ENCODE measurements around the gene CACNA1D.

CACNA1D gene

DNA sequence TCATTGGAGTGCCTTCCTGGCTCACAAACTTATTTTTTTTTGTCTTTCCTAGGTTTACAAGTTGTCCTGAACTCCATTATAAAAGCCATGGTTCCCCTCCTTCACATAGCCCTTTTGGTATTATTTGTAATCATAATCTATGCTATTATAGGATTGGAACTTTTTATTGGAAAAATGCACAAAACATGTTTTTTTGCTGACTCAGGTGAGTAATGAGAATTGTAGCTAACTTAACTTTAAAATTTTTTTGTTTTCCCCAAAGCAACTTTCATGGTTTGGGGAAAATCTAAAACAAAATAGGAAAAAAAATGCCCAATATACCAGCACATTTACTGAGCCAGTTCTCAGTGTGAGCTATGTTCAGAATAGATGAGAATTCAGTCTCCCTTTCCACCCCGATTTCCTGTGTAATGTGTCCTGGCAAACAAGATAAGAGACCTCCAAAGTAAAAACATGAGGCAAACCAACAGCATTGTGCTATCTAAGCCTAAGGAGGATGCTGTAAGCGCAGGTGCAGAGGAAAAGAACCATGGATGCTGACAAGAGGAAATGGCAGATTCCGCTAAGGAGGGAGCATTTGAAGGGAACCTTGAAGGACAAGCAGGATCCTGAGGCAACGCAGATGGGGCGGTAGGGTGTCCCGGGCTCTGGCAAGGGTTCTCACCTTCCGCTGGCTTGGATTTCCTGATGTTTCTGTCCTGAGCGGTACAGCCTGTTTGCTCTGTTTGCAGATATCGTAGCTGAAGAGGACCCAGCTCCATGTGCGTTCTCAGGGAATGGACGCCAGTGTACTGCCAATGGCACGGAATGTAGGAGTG, 171.4 kb downstream of the CACNA1D start:
- DNase-seq, result no peak

DNA sequence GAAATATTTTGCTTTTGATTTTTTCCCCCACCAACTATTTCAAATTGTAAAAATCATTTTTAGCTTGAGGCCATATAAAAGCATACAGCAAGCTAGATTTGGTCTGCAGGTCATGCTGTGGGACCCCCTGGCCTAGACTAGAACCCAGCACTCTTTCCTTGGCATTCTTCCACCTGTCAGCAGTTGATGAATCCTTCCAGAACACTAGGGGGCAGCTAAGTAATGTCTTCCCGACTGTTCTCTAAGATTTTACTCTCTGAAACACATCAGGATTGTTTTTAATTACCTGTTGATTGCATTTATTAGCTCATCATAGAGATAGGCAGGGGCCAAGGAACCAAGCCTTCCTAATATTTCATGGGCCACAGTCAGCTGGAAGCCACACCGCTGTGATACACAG, 174.5 kb downstream of the CACNA1D start:
- no peak for DNase-seq

DNA sequence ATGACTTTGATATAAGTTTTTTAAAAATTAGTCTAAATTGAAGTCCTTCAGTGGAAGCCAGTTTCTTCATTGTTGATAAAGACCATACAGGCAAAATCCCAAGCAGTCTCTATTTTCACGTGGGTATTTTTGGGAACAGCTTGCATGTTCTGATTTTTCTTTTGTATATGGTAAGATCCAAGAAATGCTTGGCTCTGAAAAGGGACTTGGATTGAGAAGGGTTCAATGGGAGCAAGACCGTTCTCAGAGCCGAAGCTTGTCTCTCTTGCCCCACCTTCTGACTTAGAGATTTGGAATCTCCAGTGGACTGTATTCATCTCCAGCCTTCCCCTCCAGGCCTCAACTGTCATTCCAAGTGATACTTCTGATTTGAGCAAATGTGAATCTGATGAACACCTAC, 176.3 kb downstream of the CACNA1D start:
- no peak for DNase-seq

DNA sequence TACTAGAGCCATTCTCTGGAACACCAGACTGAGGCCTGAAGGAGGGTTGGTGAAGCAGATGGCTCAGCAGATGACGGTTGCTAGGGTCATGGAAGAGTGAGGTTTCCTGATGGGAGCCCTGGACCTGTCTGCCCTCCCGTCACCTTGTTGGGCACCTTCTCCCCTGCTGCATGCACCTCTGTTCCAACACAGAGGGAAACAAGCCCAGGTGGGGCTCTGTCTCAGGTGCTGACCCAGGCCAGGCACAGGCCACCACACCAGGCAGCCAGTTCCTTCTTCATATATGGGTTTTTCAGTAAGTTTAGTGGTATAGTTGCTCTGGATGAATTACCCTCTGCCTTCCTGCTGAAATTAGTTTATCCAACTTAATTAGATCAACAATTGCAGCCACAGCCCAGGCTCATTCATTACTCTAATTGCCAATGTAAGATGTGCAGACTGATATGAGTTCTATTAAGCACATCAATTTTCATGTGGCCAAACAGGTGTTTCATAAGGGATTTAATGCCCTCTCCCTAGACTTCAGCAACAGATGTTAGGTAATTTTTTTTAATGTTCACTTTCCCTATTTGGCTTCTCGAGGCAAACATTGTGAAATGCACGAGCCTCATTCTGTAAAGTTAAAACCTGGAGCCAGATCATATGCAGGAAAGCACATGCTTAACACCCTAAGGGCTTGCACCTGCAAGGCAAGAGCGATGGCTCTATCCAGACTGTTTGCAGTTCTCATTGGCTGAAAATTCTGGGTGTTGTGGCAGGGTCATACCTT, 177.0 kb downstream of the CACNA1D start:
- DNase-seq, result no peak

DNA sequence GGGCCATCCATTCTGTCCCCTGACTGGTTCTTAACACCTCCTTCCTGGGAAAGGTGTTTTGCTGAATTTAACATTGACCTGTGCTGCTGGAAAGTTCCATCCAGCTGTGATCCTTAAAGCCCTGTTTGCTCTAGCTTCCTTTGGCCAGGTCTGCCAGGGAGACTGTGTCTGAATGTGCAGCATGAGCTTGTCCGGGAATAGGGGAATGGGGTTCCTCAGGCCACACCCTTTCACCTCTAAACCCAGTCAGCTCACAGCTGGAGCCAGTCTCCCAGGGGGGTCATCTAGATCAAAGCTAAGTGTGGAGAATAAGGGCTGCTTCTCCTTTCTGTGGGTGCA, 177.5 kb downstream of the CACNA1D start:
- no peak for DNase-seq

DNA sequence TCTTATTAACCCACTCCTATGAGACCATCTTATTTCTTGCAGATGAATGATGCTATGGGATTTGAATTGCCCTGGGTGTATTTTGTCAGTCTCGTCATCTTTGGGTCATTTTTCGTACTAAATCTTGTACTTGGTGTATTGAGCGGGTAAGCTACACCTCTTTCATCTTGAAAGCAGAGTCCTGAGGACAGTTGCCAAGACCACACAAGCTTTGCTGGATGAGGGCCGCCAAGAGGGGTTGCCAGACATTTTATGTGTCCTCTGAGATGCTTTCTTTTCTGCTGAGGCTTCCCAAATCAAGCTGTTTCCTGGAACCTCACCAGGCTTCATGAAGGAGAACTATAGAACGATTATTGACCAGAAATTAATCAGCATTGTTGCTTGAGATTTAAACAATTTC, 178.6 kb downstream of the CACNA1D start:
- no peak for DNase-seq

DNA sequence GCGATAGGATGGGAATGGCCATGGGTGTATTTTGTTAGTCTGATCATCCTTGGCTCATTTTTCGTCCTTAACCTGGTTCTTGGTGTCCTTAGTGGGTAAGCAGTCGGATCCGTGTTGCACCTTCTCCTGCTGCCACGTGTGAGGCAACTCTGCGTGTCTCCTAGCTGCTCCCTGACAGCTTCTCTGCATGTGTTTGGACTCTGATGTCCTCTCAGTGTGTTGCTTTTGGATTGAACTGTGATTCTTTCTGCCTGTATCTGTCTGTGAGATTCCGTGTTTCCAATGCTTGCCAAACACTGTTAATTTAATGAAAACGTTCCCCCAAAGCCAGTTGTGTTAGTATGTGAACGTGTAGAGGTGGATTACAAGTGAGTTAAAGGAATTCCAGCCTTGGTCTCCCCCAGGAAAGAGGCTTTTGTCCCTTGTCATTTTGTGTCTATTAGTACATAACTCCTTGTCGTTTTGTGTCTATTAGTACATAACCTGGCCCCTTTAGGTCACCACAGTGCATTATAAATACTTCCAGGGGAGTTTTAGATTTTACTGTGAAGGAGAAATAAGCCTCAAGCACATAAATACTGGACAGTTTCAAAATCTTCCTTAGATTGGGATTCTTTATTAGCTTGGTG, 179.4 kb downstream of the CACNA1D start:
- DNase-seq, result no peak

DNA sequence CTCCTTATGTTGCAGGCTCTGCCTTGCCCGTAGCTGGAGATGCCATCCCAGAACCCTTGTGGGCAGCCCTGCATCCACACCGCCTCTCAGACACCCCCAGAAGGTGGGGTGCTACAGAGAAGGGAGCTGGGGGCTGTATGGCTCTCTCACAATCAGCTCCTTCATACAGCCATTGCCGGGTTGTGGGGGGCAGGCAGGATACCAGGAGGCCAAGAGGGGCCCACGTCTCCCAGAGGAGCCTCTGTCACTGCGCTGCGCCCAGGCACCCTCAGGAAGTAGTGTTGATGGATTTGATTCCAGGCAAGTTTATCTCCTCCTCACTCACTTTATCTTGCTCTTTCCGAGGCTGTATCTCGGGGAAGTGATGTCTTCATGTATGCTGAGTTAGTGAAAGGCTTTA, 180.2 kb downstream of the CACNA1D start:
- DNase-seq, result no peak

DNA sequence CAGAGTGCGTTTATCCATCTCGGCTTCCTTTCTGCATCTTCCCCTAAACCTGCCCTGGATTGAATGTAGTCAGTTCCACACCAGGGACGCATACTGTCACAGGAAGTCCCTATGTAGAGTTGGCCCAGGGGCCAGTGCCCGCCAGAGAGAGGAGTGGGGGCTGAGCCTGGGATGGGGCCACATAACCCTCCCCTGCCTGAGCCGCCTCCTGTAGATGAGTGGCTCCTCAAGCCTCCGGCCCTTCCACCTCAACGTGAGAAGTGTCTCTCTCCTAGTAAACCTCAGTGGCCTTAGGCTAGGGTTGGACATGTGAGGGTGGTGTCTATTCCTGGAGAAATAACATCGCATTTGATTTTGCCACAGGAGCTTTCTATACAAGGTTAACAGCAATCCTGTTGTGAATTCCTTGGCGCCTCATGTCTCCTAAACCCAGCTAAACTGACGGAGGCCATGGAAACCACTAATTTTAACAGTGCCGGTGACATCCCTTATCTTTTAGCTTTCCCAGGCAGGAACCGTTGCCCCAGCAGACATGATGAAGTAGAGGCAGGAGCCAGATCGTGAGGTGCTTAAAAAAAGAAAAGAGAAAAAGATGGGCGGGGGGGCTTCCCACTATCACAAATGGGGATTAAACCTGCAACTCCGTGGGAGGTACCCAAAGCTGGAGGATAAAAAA, 180.7 kb downstream of the CACNA1D start:
- DNase-seq, result no peak

DNA sequence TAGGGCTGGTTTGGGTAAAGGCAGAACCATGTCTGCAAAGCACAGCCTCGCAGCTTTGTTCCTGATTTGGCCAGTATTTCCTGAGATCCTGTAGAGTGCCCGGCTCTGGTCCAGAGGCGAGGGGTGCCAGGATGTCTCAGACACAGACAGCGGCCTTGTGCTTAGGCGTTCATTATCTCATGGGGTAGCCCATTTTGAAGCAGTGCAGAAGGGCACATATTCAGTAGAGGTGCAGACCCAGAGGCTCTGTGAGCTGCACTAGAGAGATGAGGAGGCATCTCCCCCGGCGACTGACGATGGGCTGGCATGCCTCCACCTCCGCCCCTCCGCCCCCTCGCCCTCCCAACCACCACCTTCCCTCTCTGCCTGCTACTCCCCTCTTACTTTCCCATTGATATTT, 181.5 kb downstream of the CACNA1D start:
- DNase-seq, result no peak

DNA sequence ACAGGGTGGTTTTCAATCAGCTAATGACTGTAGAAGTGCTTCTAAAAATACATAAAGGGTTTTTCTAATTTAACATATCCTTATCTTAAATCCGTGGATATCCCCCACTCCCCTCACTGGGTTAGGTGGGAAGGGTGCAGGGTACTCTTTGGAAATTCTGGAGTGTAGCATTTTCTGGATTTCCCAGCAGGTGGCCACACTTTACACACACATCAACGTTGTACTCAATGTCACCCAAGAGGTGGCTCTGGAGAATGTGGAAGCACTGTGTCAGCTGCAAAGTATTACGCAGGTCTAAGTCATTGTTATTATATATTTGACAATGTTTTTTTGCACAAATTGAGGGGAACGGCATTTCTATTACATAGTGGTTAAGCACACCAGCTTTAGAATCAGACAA, 183.0 kb downstream of the CACNA1D start:
- DNase-seq, result no peak

DNA sequence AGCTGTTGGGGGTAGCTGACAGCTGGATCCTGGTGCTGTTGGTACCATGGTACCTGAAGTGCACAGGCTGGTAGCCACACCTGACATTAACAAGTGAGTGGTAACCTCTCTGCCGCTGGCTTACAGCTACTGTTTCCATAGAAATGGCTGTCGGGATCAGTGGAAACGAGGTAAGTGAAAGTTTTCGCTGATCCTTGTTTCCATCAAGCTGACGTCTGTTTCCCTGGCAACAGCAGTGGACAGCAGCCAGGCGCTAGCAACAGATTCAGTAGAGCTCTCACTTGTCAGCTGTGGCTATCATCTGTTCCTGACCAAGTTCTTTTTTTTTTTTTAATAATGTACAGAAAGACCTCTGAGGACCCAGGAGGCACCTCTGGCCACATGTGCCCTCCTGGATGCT, 185.6 kb downstream of the CACNA1D start:
- no peak for DNase-seq

DNA sequence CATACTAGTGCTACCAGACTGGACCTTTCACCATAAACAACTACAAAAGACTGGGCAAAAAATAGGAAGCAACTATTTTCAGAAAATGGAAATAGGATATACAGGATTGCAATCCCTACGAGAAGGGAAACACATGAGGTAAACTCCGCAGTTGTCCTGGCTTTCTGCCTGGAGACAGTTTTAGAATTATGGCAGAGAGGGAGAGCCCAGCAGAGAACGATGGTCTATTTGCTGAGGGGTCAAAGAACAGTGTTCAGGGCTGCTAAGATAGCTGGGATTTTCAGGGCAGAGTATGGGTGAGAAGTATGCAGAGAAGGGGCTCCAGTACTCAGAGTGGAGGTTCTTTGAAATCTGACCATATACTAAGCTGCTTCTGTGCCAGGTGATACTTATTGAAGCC, 188.4 kb downstream of the CACNA1D start:
- DNase-seq, result no peak

DNA sequence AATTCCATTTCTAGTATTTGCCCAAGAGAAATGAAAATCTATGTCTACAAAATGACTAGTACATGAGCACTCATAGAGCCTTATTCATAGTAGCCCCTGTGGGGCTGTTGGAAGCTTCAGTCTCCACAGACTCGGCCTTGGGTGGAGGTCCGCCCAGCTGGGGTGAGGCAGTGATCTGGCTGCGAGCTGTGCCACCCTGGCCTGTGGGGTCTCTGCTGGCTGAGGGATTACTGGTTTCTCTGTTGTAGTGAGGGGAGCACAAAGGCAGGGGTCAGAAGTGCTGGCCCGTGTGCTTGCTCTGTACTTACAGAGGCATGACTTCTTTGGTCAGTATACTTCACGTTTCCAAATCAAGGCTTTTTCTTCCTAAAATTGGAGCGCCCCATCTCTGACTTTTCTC, 193.7 kb downstream of the CACNA1D start:
- DNase-seq, result no peak

DNA sequence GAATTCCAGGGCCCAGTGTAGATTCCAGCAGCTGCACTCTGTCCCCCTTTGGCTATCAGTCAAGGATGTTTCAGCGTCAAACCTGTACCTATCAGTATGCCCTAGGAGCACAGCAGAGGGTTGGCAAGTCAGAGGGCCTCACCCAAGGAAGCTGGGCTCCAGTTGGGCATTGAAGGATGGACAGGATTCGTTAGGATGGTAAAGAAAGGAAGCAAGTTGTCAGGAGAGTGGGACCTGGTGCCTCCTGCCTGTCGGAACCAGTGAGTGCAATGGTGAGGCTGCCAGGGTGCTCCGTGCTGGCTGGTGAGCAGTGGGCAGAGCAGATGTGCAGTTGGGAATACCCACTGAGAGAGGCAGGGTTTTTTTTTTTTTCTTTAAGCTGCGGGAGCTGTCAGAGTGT, 194.6 kb downstream of the CACNA1D start:
- DNase-seq, result no peak

DNA sequence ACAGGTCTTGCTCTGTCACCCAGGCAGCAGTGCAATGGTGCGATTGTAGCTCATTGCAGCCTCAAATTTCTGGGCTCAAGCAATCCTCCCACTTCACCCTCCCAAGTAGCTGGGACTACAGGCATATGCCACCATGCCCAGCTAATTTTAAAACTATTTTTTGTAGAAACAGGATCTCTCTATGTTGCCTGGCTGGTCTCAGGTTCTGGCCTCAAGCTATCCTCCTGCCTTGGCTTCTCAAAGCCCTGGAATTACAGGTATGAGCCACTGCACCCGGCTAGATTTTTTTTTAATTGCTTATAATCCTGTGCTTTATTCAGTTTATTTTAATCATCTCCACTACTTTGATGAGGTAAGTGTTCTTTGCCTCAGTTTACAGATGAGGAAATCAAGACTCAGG, 195.3 kb downstream of the CACNA1D start:
- DNase-seq, result no peak

DNA sequence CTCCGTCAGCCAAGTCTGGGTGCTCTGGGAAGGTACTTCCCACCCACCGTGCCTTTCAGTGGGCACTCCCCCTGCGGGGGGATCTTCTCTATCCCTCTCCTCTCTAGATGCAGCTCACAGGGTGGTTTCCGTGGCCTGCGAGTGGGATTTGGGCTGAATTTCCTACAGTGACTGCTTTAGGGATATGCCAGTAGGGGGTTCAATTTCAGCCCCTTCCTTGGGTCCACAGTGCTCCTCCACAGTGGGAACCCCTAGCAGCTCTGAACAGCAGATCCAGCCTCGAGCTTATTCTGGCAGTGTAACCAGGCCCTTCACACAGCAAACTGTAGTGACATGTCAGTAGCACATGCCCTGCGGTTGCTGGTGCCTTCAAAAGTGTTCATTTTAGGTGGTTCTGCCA, 196.1 kb downstream of the CACNA1D start:
- DNase-seq, result no peak

DNA sequence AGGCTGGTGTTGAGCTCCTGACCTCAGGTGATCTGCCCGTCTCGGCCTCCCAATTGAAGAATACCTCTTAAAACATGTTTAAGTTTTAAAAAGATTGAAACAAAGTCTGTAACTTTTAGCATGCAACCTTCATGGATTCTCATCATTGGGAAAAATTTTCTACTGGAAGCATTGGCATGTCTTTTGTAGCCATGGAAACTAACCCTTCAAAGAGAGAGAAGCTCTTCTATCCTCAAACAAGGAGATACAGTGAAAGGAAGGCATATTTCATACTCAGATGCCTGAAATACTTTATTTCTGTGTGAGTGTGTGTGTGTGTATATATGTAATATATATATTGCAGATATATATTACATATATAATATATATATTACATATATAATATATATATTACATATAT, 196.9 kb downstream of the CACNA1D start:
- no peak for DNase-seq

DNA sequence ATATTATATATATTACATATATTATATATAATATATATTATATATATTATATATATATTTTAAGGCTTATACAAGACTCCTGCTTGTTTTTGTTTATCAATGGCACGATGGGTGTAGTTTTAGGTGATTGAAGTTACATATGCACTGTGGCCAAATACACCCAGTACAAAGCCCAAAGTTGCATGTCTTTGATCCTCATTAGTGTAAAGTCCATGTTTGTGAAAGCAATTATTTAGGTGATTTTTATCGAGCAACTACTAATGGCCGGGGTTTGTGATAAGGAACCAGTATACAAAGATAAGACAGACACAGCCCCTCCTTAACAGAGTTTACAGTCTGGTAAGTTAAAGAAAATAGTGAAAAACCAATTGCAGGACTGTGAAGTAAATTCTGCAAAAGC, 197.5 kb downstream of the CACNA1D start:
- DNase-seq, result no peak

DNA sequence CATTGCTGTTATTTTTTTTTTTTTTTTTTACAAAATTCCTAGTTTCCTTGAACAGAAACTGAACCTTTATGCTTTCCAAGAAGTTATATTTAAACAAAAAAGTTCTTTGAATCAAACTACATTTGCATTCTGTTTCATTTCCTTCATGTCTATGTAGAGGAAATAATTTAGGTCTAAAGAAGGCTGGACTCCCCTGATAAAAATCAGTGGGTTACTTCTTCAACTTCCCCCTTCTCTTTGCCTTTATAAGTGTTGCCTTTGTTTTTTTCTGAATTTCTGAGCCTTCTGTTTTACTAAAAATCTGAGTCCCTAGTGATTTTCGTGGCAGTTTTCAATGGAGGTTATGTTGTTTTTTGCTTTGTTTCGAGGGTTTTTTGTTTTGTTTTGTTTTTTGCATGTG, 199.0 kb downstream of the CACNA1D start:
- DNase-seq, result no peak

DNA sequence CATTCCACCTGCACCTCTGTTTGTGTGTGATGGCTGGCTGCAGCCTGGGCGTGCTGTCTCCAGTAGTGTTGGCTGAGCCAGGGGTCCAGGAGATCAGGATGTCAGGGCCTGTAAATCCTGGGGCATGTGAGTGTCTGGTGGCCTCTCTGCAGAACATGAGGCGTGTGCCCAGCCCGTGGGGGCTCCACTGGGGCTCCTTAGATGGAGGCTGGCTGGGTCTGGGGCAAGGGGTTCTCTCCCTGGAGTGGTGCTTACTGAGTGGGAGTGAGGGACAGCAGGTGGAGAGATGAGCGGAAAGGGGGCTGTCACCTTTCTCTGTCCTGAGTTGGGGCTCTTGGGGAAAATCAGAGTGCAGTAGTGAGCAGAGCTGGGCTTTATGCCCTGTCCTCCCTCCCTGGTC, 199.6 kb downstream of the CACNA1D start:
- no peak for DNase-seq

DNA sequence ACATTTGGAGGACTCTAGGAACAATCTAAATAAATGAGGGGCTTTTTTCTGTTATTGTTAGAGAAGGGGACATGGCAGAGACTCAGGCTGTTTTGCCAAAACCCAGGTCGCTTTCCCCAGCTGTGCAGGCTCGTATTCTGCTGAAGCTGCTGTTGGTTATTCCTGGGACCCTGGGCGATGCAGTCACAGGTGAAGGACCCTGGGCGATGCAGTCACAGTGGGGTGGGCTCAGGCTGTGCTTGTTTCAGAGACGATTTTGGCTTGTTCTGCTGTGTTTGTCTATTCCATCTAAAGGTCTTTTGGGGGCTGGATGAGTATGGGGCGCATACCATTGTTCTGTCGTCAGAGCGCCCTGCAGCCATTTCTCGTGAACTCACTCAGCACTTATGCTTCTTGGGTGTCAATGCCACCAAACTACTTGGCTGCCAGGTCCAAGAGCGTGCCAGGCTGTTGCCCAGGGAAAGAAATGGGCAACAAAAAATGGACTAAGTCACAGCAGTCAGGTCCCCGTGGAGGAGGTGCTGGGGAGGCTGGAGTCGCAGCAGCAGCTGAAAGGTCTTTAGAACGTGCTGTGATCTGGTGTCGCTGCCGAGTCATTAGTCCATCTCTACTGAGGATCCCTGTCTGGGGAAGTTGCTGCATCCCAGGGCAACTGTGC, 200.4 kb downstream of the CACNA1D start:
- no peak for DNase-seq

DNA sequence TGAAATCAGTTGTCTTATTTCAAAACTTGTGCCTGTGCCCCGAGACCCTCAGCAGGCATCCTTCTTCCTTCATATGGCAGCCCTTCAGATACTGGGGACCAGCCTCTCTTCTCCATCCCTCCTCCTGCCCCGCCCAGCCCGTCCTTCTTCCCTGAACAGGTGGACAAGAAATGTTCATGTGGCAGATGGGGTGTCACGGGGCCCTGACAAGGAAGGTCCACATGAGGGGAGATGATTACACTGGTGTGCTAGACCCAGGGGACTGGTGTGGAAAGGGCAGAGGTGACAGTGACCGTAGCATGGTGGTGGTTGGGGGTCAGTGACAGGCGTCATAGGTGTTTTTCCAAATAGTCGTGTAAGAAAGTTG, 200.9 kb downstream of the CACNA1D start:
- DNase-seq, result no peak

All from CD4-positive, alpha-beta T cell treated with Interleukin-4 for 1 hour (primary cell).